ENCODE measurements around the gene ABT1. TPM values are rescaled to one million over a fixed set of nuclear protein-coding genes. Genes with fewer than 3 reads are reported as not detected.

The ABT1 gene
- total and polyA plus RNA-seq, 11 donors: 7.1 to 12.0 (median 8.2) TPM

DNA sequence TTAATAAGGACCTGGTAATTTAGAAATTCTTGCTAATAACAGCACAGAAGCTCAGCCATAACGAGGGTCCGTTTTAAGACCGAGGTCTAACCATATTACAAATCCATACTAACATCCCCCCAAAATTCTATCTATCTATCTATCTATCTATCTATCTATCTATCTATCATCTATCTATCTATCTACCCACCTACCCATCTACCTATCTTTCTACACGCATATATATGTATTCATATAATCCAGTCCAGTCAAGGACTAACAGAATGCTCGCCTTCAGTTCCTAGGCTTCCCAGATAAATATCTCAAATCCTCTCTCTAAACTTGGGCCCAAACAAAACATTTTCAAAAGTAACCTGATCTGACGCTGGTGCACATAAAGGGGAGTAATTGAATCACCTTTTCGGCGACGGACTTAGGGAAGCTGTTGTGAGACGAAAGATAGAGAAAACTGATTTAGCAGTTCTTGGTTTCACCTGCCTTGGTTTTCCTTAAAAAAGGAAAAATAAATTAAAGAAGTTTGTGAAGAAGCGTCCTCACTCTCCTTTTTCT is 44.0 kb upstream of the ABT1 start:
- Histone ChIP-seq H3K27me3 (no peaks in the 10 kb centered on the region), H3K4me3 (peak overlapping the region in 11 of 12 donors; percentile 37 to 66 (median 60)), H3K9me3 (no peaks in the 10 kb centered on the region), H3K4me1 (peaks cover 0 to 33% (median 10%) of the 10 kb centered on the region in 12 donors), H3K27ac (peak overlapping the region in 8 of 12 donors; percentile 66 to 90 (median 84)), H3K36me3 (no peaks in the 10 kb centered on the region)
- ATAC-seq (no peak), DNase-seq (no peak)
- intact Hi-C loops (cut with DNase I): loop anchor here in 6 of 10 donors (1.0 to 10.0 kb wide), 9 partner anchors 14 to 922 kb away; partner anchors contain the start of genes HMGN4 (in 3 of the 6) and ZNF184 (in 1 of the 6)
- 55 to 67% (median 64%) methylated on average over 11 of the region's 11 CpGs for whole genome bisulfite sequencing, 4 donors
- no peak for TF ChIP-seq POLR2A (IDR thresholded peaks at IDR 0.05)
- TF ChIP-seq, protein P1, sequence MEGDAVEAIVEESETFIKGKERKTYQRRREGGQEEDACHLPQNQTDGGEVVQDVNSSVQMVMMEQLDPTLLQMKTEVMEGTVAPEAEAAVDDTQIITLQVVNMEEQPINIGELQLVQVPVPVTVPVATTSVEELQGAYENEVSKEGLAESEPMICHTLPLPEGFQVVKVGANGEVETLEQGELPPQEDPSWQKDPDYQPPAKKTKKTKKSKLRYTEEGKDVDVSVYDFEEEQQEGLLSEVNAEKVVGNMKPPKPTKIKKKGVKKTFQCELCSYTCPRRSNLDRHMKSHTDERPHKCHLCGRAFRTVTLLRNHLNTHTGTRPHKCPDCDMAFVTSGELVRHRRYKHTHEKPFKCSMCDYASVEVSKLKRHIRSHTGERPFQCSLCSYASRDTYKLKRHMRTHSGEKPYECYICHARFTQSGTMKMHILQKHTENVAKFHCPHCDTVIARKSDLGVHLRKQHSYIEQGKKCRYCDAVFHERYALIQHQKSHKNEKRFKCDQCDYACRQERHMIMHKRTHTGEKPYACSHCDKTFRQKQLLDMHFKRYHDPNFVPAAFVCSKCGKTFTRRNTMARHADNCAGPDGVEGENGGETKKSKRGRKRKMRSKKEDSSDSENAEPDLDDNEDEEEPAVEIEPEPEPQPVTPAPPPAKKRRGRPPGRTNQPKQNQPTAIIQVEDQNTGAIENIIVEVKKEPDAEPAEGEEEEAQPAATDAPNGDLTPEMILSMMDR (IDR thresholded peaks at IDR 0.05): no peak

DNA sequence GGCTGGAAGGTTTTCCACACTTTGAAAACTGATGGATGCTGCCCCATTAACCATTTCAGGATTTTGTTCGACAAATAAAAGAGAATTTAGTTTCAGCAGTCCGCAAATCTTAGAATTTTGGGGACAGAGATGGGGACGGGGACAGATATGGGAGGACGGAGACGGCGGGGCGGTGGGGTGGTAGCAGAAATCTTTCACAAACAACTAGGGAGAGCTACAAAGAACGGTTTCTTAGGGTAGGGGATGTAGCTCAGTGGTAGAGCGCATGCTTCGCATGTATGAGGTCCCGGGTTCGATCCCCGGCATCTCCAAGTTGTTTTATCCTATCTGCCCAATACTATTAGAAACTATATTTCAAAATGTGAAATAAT is 43.5 kb upstream of the ABT1 start:
- Histone ChIP-seq H3K4me1 (peaks cover 0 to 33% (median 10%) of the 10 kb centered on the region in 12 donors), H3K27ac (peak overlapping the region; percentile 18 to 90 (median 84)), H3K27me3 (no peaks in the 10 kb centered on the region), H3K4me3 (peak overlapping the region; percentile 26 to 66 (median 60)), H3K36me3 (no peaks in the 10 kb centered on the region), H3K9me3 (no peaks in the 10 kb centered on the region)
- ATAC-seq (peak; percentile 72 to 87 (median 82)), DNase-seq (peak; percentile 60 to 79 (median 73))
- intact Hi-C loops (cut with DNase I): loop anchor here in 6 of 10 donors (1.0 to 10.0 kb wide), 9 partner anchors 14 to 922 kb away; partner anchors contain the start of genes HMGN4 (in 3 of the 6) and ZNF184 (in 1 of the 6)
- no peak for TF ChIP-seq POLR2A (IDR thresholded peaks at IDR 0.05)
- TF ChIP-seq, protein P1 (IDR thresholded peaks at IDR 0.05): no peak
- WGBS, 4 donors: 0 to 1% (median 1%) methylated on average over 13 of the region's 13 CpGs

DNA sequence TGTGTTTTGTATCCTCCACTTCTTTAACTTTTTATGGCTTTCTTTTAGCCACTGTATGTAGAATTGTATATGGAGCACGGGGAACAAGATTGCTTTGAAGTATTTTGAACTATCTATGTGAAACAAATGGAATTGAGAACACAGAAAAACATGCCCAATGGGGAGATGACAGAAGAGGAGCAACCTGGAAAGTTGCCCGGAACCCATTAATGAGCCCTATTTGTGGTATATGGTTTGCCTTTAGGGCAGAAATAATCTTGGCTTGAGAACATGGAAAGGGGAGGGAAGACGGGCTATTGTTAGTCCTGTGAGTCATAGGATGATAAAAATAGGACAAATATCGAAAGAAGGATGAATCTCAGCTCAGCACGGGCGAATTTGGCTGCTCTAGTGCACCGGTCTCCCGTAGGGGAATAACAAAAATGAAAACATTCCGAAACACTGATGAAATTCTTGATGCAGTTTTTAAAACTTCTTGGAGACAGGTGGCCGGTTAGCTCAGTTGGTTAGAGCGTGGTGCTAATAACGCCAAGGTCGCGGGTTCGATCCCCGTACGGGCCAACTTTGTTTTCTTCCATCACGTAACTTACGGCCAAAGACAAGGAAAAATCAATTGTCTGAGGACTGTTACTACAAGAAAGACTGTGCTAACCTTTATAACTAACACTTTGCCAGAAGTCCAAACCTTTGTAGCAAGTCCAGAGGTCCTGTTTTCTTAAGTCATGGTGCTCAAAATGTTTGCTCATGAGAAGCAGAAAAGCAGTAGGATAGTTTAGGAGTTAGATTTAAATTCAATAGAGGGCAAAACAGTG is 42.9 kb upstream of the ABT1 start:
- DNase-seq (peak; percentile 66 to 85 (median 72)), ATAC-seq (peak; percentile 85 to 93 (median 88))
- Histone ChIP-seq H3K9me3 (no peaks in the 10 kb centered on the region), H3K27me3 (no peaks in the 10 kb centered on the region), H3K36me3 (no peaks in the 10 kb centered on the region), H3K4me1 (peaks cover 0 to 33% (median 10%) of the 10 kb centered on the region in 12 donors), H3K27ac (peak overlapping the region; percentile 18 to 90 (median 84)), H3K4me3 (peak overlapping the region; percentile 26 to 66 (median 60))
- WGBS, 4 donors: 0 to 1% (median 0%) methylated on average over 19 of the region's 19 CpGs
- intact Hi-C loops (cut with DNase I): loop anchor here in 7 of 10 donors (1.0 to 10.0 kb wide), 10 partner anchors 14 to 921 kb away; partner anchors contain the start of genes HMGN4 (in 3 of the 7) and ZNF184 (in 1 of the 7)
- TF ChIP-seq POLR2A (IDR thresholded peaks at IDR 0.05): no peak
- TF ChIP-seq, protein P1 (IDR thresholded peaks at IDR 0.05): no peak

DNA sequence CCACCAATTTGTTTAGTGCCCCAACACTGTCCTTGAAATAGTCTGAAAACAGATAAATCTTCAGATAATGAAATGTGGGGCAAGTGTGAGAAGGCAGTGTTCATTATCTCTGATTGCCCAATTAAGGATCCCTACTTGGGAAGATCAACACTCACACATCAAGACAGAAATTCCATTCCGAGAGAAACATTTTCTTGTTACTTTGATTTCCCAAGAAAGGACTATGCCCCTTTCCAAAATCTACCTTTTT is 42.4 kb upstream of the ABT1 start:
- DNase-seq (no peak), ATAC-seq (no peak)
- intact Hi-C loops (cut with DNase I): loop anchor here in 4 of 10 donors (1.0 to 10.0 kb wide), 5 partner anchors 14 to 920 kb away; partner anchors contain the start of gene ZNF184 (in 1 of the 4)
- WGBS, 4 donors: 11 to 30% (median 21%) methylated on average over 1 of the region's 1 CpG
- no peaks in the 10 kb centered on the region for H3K36me3 ChIP-seq
- H3K27ac ChIP-seq: peak overlapping the region in 11 of 12 donors; percentile 66 to 90 (median 84)
- no peaks in the 10 kb centered on the region for H3K27me3 ChIP-seq
- TF ChIP-seq POLR2A (IDR thresholded peaks at IDR 0.05): no peak
- TF ChIP-seq, protein P1 (IDR thresholded peaks at IDR 0.05): no peak
- no peaks in the 10 kb centered on the region for H3K9me3 ChIP-seq
- H3K4me3 ChIP-seq: peak overlapping the region in 10 of 12 donors; percentile 46 to 66 (median 61)
- H3K4me1 ChIP-seq: peaks cover 0 to 33% (median 10%) of the 10 kb centered on the region in 12 donors

Measured in heart left ventricle (tissue), 16 donors.